Endothelial cell of umbilical vein (primary cell): ENCODE data around the gene PHAF1.

ENCODE experiments used
- CTCF ChIP-seq, 2 donors: IDR thresholded peaks; 1 replicate in 1 of 2; 2 replicates in 1 of 2; pipeline ENCODE4 v1.5.1; 2011; ENCODE audit warnings: low read length in 2 of 2, mild to moderate bottlenecking in 2 of 2, moderate library complexity in 2 of 2, control low read depth in 1 of 2, inconsistent platforms in 1 of 2, low read depth in 1 of 2; ENCODE audit not compliant: insufficient read depth in 1 of 2; ENCODE audit errors: extremely low read depth in 1 of 2
- EZH2 ChIP-seq: IDR thresholded peaks from 2 replicates; pipeline ENCODE4 v1.6.1; 2012; ENCODE audit warnings: borderline replicate concordance, low read depth, mild to moderate bottlenecking, moderate library complexity, low read length, inconsistent platforms; ENCODE audit not compliant: severe bottlenecking
- FOS ChIP-seq: IDR thresholded peaks from 2 replicates; pipeline ENCODE4 v1.6.1; 2011; ENCODE audit warnings: mild to moderate bottlenecking, low read length, moderate library complexity, borderline replicate concordance; ENCODE audit not compliant: insufficient read depth
- GATA2 ChIP-seq: IDR thresholded peaks from 2 replicates; pipeline ENCODE4 v1.7.0; 2011; ENCODE audit warnings: low read depth, mild to moderate bottlenecking, moderate library complexity, mixed read lengths, low read length; ENCODE audit not compliant: insufficient read length, insufficient read depth
- MAX ChIP-seq: IDR thresholded peaks from 2 replicates; pipeline ENCODE4 v1.6.1; 2011; ENCODE audit not compliant: insufficient read depth, insufficient read length
- MYC ChIP-seq: IDR thresholded peaks from one replicate; pipeline ENCODE4 v1.6.1; 2011; ENCODE audit warnings: mild to moderate bottlenecking, low read depth, low read length
- POLR2A ChIP-seq: IDR thresholded peaks from 2 replicates; pipeline ENCODE4 v1.6.1; 2012; ENCODE audit warnings: low read depth, mild to moderate bottlenecking, control low read depth, low read length
- POLR2AphosphoS5 ChIP-seq: IDR thresholded peaks from 2 replicates; pipeline ENCODE4 v1.6.1; 2012; ENCODE audit warnings: low read depth, mild to moderate bottlenecking, control low read depth, low read length, moderate library complexity; ENCODE audit not compliant: insufficient read depth

- no peak for TF ChIP-seq CTCF (IDR thresholded peaks at IDR 0.05; ENCODE audit: extremely low read depth in 1 of 2, insufficient read depth in 1 of 2, low read depth in 1 of 2, low read length in 2 of 2)
- TF ChIP-seq EZH2, result no peak
- TF ChIP-seq FOS, result no peak
- TF ChIP-seq POLR2A, result no peak
- no peak for TF ChIP-seq MAX
- TF ChIP-seq POLR2AphosphoS5, result no peak
- TF ChIP-seq GATA2, result no peak
- TF ChIP-seq MYC, result no peak
These were observed 56.9 kb downstream of the PHAF1 start for GRCh38 chr16:67166598-67167168.
